Subcutaneous adipose tissue (tissue), 4 donors: Measurements from ENCODE around the gene FREM1. TPM values are rescaled to one million over a fixed set of nuclear protein-coding genes. Genes with fewer than 3 reads are reported as not detected.

Experiments
- total RNA-seq, 4 donors: library from RNA; depleted of rRNA; stranded (reverse); fragments of >200 nt; gene quantifications; one replicate each; pipeline ENCODE4 v1.1.0, GENCODE V29; 2016
- TF ChIP-seq, protein P1 (sequence below): fragments of 450-650 bp; IDR thresholded peaks from one replicate; pipeline ENCODE4 v1.5.1; 2016; ENCODE audit warnings: low read depth, mild to moderate bottlenecking, control low read depth, antibody characterized with exemption, moderate library complexity

The FREM1 gene
- total RNA-seq, 4 donors from 2014 or later, result 3.2 to 14.5 (median 10.0) TPM

DNA sequence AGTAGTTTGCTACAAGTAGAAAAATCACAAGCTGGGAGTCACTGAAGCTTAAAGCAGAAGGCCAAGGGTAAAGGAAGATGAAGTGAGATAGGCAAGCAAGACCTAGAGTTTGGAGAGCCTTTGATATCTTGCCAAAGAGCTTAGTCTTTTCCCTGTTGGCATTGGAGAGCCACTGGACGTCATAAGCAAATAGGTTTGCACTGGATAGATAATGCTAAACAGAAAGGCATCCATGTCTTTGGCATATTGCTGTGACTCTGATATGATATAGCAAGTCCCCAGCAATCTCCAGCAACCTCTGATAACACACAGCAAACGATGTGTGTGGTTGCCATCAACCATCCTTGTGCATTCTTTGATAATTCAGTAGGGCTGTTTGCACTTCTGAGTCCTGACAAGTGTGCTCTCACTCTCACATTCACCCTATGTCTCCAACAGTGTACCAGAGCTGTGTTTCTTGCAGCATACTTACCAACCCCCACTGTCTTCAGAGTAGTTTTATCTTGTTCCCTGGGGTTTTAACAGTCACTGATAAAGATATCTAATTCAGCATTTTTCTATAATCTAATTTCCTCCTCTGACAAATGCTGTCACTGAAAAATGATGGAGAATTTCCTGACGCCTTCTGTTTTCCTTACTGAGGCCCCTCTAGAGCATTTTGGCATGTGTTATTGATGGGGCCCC lies 16.9 kb upstream of the FREM1 start:
- TF ChIP-seq, protein P1, sequence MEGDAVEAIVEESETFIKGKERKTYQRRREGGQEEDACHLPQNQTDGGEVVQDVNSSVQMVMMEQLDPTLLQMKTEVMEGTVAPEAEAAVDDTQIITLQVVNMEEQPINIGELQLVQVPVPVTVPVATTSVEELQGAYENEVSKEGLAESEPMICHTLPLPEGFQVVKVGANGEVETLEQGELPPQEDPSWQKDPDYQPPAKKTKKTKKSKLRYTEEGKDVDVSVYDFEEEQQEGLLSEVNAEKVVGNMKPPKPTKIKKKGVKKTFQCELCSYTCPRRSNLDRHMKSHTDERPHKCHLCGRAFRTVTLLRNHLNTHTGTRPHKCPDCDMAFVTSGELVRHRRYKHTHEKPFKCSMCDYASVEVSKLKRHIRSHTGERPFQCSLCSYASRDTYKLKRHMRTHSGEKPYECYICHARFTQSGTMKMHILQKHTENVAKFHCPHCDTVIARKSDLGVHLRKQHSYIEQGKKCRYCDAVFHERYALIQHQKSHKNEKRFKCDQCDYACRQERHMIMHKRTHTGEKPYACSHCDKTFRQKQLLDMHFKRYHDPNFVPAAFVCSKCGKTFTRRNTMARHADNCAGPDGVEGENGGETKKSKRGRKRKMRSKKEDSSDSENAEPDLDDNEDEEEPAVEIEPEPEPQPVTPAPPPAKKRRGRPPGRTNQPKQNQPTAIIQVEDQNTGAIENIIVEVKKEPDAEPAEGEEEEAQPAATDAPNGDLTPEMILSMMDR, result no peak

DNA sequence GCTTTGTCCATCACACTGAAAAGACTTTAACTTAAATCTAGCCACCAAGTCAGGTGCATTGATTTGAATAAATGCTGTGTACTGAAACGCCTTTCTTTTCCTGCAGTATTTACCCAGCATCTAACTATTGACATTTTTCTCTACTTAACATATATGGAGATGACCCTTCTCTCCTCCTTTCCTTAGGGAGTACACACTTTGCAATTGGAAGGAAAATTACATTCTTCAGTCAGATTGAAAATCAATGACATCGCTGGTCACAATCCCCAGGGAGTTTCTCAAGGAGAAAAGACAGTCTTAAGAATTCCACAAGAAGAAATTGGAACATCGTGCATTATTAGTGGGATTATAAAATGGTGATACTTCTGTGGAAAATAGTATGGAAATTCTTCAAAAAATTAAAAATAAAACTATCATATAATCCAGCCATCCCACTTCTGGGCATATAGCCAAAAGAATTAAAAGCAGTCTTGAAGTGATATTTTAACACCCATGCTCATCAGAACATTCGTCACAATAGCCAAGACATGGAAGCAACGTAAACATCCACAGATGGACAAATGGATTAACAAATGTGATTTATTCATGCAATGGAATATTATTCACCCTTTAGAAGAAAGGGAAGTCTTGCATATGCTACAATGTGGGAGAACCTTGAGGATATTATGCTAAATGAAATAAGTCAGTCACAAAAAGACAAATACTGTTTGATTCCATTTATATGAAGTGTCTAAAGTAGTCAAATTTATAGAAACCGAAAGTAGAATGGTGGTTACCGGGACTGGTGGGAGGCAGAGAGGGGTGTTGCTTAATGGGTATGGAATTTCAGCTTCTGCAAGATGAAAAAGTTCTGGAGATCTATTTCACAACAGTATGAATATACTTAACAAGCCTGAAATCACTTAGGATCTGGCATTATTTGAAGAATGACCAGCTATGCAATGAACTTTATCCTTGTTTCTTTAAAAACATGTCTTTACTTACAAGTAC lies 14.3 kb upstream of the FREM1 start:
- TF ChIP-seq, protein P1, result no peak

DNA sequence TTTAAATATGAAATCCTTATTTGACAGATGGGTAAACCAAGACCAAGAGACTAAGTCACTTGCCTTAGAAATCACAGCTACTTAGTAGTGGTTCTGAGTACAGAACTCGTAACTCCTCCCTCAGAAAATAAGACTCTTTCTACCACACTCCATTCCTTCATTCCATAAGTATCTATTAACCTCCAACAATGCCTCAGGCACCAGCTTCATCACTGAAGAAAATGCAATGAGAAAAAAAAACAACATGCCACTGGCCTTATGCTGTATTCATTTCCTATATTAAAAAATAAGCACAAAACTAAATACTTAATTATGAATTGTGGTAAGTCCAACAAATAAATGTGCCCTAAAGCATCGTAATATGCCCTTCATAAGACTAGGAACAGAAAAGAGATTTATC lies 13.5 kb upstream of the FREM1 start:
- TF ChIP-seq, protein P1, result no peak

DNA sequence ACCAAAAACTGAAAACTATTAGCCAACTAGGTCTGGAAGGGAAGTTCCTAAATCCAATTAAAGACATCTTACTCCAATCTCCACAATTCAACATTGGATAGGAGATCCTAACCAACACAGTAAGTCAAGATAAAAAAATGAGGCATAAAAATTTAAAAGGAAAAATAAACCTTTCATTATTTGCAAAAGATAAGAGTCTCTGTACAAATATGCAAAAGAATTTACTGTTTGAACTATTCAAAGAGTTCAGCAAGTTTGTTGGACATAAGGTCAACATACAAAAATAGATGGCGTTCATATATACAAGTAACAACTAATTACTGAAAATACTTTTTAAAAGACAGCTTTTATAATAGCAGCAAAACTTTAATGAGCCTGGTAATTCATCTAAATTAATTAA lies 3.1 kb upstream of the FREM1 start:
- TF ChIP-seq, protein P1, result no peak

DNA sequence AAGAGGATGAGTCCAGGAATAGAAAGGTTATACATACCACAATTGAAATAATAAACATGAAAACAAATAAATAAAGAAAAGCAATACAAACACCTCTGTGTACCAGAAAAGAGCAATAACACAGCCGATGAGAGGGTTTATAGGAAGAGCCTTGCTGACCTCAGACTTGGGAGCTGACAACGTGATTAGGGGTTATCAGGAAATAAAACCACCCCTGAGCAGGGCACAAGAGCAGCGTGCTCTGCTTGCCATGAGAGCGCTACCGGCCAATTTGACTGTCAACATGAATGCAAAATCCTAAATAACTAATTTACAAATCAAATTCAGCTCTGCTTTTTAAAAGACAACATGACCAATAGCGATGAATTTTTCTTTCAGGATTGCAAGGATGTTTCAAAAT lies 2.6 kb upstream of the FREM1 start:
- TF ChIP-seq, protein P1, result no peak

DNA sequence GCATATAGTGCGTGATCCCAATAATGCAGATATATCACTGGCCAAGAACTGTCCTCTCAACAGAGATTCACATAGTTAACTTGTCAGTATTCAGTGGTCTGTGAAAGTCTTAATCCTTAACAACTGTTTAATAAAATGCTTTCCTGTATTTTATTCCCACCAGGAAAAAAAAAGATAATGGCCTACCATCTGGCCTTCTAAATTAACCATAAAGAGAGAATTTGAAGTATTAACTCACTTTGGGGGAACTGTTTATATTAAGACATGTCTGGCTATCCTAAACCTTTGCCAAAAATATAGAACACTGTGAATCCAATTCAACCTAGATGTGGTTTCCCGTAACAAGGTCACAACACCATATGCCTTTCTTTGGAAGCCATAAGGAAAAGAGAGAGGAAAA lies 818 bp upstream of the FREM1 start:
- TF ChIP-seq, protein P1, result no peak

DNA sequence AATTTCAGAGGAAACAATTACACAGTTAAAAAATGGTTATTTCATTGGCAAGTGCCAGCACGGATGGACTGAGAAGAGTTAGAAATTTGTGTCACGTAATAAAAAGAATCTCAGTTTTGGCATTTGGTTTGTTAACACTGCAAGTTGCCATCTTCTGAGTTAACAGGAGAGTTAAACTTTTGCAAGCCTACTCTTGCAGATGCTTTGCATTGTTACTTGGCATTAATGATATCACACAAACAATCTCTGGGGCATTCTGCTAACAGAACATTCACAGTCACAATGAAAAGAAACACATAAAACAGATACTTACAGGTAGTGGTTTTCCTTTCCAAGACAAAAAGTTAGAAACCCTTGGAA lies 647 bp downstream of the FREM1 start:
- TF ChIP-seq, protein P1, result no peak
